ENCODE measurements around the gene DHRS3.

Gene DHRS3

DNA sequence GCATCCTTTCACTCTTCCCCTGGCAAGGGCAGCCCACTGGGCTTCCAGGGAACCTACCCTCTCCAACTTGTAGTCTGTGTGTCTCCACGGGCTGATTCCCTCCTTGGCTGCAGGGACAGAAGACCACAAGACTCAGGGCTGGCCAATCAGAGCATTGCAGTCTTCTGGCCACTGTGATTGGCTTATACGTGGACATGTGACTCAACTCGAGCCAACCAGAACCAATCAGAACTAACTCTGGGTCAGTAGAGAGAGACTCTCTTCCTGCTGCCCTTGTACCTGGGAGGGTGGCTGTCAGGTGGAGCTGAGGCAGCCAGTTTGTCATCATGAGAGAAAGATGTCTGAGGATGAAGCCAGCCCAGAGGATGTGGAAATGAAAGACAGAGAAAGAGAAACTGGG, 64.0 kb downstream of the DHRS3 start:
- DNase-seq (ENCODE audit: low read depth), result no peak

- DNase-seq (ENCODE audit: low read depth), result peak; percentile 64
Observed at GRCh38 chr1:12552951-12553921, 64.8 kb downstream of the DHRS3 start.

GRCh38 chr1:12552111-12552888, 65.7 kb downstream of the DHRS3 start:
- no peak for DNase-seq (ENCODE audit: low read depth)

GRCh38 chr1:12551584-12551983, 66.4 kb downstream of the DHRS3 start:
- DNase-seq (ENCODE audit: low read depth), result no peak

GRCh38 chr1:12549460-12550349, 68.3 kb downstream of the DHRS3 start:
- DNase-seq (ENCODE audit: low read depth), result peak; percentile 92

DNA sequence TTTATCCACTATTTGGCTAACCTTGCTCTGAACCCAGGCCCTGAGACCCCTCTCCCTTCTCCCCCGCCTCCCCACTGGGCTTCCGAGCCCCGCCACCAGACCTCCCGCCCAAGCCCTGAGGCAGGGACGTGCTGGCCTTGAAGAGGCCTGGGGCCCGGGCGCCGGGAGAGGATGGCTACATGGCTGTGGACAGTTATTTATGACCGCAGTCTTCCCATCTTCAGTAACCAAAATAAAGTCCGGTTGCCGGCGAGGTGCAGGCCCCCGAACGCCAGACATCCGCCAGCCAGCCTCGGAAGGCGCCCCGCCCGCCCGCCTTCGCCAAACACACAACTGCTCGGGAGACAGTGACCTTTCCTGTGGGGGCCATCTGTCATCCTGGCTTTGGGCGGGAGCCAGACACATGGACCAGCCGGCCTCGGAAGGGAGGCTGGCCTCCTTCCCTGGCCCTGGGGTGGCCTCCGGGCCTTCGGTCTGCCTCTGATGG, 69.0 kb downstream of the DHRS3 start:
- peak; percentile 48 for DNase-seq (ENCODE audit: low read depth)

DNA sequence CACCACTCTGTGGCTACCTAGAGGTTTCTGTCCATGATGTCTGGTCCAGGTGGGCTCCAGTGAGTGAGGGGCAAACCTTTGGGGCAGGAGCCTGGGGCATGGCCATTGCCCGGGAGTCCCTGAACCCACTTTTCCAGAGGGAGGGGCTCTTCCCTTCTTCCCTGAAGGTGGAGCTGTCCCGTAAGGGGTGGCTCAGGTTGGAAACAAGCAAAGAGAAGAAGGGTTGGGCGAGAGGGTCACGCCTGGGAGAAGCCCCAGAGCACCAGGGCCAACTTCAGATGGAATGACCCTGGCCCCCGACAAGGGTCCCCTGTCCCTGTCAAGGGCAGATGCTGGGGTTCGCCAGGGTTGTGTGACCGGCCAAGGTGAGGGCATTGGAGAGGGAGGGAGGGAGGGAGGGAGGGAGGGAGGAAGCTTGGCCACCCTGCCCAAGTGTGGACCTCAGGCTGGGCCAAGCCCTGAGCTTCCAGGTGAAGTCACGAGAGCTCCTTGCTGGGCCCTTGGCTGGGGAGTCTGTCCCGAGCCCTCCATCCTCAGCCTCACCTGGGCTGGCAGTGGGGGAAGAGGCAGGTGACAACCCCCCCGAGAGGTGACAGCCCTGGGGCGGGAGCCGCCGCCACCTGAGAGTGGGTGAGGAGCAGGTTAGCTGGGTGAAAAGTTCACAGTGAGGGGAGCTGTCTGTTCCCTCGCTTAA, 69.6 kb downstream of the DHRS3 start:
- no peak for DNase-seq (ENCODE audit: low read depth)

DNA sequence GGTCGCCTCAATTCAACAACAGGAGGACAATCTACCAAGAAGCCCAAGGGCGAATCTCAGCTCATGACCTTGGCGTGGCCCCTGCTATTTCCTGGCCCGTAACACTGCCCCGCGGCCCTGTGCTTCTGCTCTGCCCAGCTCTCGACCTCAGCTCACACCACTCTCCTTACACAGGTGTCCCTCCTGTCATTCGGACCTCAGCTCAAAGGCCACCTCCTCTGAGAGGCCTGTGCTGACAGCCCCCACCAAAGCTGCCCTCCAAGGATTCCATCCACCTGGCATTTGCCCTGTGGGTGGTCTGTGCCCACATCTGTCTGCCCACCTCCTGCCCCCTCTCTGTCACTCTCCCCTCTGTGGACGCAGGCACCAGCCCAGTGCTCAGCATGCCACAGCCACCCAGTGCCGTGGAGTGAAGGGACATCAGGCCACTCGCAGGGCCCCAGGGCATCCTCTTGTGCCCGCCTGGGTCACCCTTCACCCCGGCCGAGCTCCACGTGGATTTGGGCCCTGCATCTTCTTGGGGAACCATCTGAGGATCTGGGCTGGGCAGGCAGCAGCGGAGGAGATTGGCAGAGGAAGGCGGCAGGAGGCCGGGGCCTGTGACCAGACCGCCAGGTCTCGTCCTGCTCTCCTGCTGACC, 70.3 kb downstream of the DHRS3 start:
- no peak for DNase-seq (ENCODE audit: low read depth)

- no peak for DNase-seq (ENCODE audit: low read depth)
Observed at GRCh38 chr1:12546771-12547585, 71.0 kb downstream of the DHRS3 start.

DNA sequence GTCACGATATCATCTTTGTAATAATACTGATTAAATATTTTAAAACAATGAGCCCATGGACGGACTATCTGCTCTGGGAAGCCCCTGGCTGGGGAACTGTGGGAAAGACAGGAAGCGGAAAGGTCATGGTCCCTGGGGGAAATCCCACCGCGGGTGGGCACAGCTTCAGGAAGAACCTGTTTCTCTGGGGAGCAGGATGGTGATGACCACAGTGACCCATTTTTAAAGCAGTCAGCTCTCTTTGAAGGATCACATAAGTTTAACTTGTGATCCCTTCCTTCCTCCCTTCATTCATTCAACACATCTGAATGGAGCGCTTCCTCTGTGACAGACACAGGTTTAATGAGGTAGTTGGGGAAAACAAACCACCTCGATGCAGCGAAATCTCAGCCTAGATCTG, 73.0 kb downstream of the DHRS3 start:
- DNase-seq (ENCODE audit: low read depth), result no peak

GRCh38 chr1:12544357-12544756, 73.7 kb downstream of the DHRS3 start:
- no peak for DNase-seq (ENCODE audit: low read depth)

DNA sequence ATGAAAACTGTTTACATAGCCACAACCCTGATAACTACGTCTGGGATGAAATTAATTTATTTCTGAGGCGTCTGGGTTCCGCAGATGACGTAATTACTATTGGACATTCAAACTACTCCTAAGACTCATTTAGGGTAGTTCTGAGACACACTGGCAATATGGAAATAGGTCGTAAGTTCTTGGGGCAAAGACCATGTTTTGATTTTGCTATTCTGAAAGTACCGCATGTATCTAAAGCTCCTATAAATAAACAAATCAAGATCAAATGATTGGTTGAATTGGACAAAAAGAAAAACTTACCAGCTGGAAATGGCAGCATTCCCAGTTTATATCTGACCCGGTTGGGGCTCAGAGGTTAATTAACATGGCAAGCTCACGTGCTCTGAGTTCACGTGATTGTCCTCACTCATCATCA, 74.3 kb downstream of the DHRS3 start:
- DNase-seq (ENCODE audit: low read depth), result no peak

DNA sequence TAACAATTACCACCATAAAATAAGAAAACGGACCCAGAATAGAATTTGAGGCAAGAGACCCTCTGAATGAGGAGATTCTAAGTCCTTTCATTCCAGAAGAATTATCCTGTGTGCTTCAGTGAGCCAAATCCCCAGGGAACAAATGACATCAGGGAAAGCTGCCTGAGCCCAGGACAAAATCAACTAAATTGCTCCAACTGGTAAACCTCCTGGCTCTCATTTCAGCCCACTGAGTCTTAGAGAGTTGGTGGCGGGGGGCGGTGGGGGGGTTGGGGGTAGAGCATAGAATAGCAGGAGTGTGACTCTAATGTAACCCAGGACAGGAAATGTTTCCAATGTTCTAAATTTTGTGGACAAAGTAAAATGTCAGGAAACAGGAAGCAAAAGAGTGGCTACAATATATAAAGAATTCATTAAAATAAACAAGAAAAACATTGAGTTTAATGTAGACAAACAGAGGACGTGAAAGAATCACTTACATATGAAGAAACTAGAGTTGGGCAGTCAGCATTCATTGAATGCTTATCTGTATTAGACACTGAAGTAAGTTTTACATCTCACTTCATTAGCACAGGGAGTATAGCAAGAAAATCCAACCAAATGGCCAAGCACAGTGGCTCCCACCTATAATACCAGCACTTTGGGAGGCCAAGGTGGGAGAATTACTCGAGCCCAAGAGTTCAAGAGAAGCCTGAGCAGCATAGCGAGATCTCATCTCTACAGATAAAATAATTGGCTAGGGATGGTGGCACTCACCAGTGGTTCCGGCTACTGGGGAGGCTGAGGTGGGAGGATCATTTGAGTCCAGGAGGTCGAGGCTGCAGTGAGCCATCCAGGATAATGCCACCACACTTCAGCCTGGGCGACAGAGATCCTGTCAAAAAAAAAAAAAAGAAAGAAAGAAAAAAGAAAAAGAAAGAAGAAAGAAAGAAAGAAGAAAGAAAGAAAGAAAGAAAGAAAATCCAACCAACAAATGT, 75.1 kb downstream of the DHRS3 start:
- DNase-seq (ENCODE audit: low read depth), result peak; percentile 56

- DNase-seq (ENCODE audit: low read depth), result no peak
Observed at GRCh38 chr1:12542138-12542465, 75.9 kb downstream of the DHRS3 start.

DNA sequence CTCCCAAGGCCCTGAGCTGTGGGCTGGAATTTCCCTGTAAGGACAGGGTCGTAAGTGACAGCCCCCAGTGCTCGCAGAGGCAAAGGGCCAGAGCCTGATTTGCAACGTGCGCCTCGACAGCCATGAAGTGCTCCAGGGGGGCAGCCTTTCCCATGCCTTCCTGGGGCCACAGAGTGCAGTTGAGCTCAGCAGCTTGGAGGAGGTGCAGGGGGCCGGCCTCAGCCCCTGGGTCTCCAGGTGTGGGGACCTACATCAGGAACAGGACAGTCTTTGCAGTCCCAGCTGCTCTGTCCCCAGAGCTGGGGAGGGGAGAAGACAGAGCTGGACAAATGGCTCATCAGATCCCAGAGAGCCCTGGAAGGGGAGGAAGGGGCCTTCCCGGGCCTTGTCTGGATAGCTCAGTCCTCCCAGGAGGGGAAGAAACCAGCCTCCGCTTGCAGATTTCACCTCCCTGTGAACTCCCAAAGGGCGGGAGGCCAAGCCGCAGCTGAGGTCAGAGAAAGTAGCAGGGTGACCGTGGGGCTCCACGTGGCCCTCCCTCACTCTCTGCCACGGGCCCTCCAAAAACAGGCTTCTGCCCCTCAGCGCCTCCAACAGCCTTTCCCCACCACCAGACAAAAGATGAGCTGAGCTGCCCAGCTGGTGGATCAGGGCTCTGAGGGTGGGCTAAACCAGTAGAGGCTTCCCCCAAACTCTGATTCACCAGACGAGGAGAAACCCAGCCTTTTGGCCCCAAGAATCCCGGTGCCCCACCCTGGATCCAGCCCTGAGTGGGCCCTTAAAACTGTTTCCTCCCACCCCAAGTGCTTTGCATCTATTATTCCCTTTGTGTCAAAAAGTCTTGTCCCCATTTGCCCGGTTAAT, 76.5 kb downstream of the DHRS3 start:
- DNase-seq (ENCODE audit: low read depth), result peak; percentile 22

GRCh38 chr1:12540580-12541273, 77.3 kb downstream of the DHRS3 start:
- no peak for DNase-seq (ENCODE audit: low read depth)

All from EH (cell line).